GM23338 (cell line): ENCODE measurements around the gene LMAN1L. TPM values are rescaled to one million over a fixed set of nuclear protein-coding genes. Genes with fewer than 3 reads are reported as not detected.

Experiments used
- NANOG ChIP-seq: IDR thresholded peaks from 2 replicates; pipeline ENCODE4 v1.6.1; 2016; ENCODE audit warnings: antibody characterized with exemption, borderline replicate concordance
- POLR2AphosphoS5 ChIP-seq: IDR thresholded peaks from 2 replicates; pipeline ENCODE4 v1.6.1; 2016; ENCODE audit warnings: antibody characterized with exemption, low read depth
- polyA plus RNA-seq: library from polyadenylated mRNA; unstranded; fragments of >200 nt; fragmentation: Nextera tagmentation; extraction: Ambion mirVana; gene quantifications from 2 replicates; pipeline ENCODE4 v1.2.1, GENCODE V29; 2016
- total RNA-seq: library from RNA; depleted of rRNA; stranded (reverse); fragments of >200 nt; shearing (Covaris generic); gene quantifications from 2 replicates; pipeline ENCODE4 v1.2.3, GENCODE V29; 2014
- TF ChIP-seq, protein P1 (sequence below): fragments of 250-450 bp; sonication (Bioruptor Pico); IDR thresholded peaks from 2 replicates; pipeline ENCODE4 v1.5.0; 2020; ENCODE audit warnings: mild to moderate bottlenecking, moderate library complexity
- TF ChIP-seq, protein P2 (sequence below), 2 experiments: fragments of 200-600 bp in 1 of 2; sonication (generic) in 1 of 2; conservative IDR thresholded peaks; 2 replicates each; pipeline versions ENCODE4 v1.5.1 to v1.6.1; 2016 to 2017; ENCODE audit warnings: antibody characterized with exemption in 2 of 2, low read depth in 2 of 2, mild to moderate bottlenecking in 2 of 2, moderate library complexity in 1 of 2
- TF ChIP-seq, protein P3 (sequence below): IDR thresholded peaks from one replicate; pipeline ENCODE4 v1.6.1; 2018; ENCODE audit warnings: antibody characterized with exemption; ENCODE audit not compliant: unreplicated experiment

The LMAN1L gene
- total and polyA plus RNA-seq, 2 experiments from 2014 or later = not detected

DNA sequence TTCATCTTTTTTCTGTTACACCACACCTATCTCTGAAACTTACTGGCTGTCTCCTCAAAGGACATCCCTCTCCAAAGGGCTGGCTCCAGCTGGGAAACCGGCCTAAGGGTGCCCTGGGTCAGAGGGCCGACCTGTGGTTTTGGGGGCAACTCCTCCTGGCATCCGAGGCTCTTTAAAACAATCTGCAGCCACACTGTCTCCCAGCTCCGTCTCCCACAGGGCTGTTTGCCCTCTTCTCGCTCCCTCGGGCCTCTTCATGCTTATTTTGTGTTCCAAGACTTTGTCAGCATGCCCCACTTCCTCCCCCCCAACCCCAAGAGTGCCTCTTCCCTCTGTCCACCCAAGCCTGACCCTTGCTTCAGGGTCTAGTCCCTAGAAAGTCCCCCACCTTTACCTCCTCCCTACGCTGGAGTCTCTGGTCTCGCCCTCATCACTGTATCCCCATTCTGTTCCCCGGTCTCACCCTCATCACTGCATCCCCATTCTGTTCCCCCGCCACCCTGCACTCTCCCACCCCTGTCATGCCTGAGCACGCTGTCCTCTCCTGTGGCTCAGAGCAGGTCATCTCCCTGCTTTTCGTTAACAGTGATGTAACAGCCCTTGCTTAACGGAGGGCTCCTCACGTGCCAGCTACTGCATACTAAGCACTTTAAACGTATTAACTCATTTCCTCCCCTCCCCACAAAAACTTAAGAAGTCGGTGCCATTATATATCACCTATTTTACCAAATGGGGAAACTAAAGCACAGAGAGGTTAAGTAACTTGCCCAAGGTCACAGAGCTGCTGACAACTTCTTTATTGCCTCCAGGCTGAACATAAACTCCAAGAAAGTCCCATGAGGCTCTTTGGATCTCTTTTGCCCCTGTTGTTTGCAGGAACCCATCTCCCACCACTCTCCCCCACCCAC, 31.9 kb upstream of the LMAN1L start (continued):
- TF ChIP-seq, protein P1, sequence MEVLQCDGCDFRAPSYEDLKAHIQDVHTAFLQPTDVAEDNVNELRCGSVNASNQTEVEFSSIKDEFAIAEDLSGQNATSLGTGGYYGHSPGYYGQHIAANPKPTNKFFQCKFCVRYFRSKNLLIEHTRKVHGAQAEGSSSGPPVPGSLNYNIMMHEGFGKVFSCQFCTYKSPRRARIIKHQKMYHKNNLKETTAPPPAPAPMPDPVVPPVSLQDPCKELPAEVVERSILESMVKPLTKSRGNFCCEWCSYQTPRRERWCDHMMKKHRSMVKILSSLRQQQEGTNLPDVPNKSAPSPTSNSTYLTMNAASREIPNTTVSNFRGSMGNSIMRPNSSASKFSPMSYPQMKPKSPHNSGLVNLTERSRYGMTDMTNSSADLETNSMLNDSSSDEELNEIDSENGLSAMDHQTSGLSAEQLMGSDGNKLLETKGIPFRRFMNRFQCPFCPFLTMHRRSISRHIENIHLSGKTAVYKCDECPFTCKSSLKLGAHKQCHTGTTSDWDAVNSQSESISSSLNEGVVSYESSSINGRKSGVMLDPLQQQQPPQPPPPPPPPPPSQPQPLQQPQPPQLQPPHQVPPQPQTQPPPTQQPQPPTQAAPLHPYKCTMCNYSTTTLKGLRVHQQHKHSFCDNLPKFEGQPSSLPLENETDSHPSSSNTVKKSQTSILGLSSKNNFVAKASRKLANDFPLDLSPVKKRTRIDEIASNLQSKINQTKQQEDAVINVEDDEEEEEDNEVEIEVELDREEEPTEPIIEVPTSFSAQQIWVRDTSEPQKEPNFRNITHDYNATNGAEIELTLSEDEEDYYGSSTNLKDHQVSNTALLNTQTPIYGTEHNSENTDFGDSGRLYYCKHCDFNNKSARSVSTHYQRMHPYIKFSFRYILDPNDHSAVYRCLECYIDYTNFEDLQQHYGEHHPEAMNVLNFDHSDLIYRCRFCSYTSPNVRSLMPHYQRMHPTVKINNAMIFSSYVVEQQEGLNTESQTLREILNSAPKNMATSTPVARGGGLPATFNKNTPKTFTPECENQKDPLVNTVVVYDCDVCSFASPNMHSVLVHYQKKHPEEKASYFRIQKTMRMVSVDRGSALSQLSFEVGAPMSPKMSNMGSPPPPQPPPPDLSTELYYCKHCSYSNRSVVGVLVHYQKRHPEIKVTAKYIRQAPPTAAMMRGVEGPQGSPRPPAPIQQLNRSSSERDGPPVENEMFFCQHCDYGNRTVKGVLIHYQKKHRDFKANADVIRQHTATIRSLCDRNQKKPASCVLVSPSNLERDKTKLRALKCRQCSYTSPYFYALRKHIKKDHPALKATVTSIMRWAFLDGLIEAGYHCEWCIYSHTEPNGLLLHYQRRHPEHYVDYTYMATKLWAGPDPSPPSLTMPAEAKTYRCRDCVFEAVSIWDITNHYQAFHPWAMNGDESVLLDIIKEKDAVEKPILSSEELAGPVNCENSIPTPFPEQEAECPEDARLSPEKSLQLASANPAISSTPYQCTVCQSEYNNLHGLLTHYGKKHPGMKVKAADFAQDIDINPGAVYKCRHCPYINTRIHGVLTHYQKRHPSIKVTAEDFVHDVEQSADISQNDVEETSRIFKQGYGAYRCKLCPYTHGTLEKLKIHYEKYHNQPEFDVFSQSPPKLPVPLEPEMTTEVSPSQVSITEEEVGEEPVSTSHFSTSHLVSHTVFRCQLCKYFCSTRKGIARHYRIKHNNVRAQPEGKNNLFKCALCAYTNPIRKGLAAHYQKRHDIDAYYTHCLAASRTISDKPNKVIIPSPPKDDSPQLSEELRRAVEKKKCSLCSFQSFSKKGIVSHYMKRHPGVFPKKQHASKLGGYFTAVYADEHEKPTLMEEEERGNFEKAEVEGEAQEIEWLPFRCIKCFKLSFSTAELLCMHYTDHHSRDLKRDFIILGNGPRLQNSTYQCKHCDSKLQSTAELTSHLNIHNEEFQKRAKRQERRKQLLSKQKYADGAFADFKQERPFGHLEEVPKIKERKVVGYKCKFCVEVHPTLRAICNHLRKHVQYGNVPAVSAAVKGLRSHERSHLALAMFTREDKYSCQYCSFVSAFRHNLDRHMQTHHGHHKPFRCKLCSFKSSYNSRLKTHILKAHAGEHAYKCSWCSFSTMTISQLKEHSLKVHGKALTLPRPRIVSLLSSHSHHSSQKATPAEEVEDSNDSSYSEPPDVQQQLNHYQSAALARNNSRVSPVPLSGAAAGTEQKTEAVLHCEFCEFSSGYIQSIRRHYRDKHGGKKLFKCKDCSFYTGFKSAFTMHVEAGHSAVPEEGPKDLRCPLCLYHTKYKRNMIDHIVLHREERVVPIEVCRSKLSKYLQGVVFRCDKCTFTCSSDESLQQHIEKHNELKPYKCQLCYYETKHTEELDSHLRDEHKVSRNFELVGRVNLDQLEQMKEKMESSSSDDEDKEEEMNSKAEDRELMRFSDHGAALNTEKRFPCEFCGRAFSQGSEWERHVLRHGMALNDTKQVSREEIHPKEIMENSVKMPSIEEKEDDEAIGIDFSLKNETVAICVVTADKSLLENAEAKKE = no peak
- TF ChIP-seq, protein P2, sequence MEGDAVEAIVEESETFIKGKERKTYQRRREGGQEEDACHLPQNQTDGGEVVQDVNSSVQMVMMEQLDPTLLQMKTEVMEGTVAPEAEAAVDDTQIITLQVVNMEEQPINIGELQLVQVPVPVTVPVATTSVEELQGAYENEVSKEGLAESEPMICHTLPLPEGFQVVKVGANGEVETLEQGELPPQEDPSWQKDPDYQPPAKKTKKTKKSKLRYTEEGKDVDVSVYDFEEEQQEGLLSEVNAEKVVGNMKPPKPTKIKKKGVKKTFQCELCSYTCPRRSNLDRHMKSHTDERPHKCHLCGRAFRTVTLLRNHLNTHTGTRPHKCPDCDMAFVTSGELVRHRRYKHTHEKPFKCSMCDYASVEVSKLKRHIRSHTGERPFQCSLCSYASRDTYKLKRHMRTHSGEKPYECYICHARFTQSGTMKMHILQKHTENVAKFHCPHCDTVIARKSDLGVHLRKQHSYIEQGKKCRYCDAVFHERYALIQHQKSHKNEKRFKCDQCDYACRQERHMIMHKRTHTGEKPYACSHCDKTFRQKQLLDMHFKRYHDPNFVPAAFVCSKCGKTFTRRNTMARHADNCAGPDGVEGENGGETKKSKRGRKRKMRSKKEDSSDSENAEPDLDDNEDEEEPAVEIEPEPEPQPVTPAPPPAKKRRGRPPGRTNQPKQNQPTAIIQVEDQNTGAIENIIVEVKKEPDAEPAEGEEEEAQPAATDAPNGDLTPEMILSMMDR (conservative IDR thresholded peaks at IDR 0.05; ENCODE audit: low read depth in 2 of 2) = no peak
- no peak for TF ChIP-seq NANOG
- no peak for TF ChIP-seq POLR2AphosphoS5
- TF ChIP-seq, protein P3, sequence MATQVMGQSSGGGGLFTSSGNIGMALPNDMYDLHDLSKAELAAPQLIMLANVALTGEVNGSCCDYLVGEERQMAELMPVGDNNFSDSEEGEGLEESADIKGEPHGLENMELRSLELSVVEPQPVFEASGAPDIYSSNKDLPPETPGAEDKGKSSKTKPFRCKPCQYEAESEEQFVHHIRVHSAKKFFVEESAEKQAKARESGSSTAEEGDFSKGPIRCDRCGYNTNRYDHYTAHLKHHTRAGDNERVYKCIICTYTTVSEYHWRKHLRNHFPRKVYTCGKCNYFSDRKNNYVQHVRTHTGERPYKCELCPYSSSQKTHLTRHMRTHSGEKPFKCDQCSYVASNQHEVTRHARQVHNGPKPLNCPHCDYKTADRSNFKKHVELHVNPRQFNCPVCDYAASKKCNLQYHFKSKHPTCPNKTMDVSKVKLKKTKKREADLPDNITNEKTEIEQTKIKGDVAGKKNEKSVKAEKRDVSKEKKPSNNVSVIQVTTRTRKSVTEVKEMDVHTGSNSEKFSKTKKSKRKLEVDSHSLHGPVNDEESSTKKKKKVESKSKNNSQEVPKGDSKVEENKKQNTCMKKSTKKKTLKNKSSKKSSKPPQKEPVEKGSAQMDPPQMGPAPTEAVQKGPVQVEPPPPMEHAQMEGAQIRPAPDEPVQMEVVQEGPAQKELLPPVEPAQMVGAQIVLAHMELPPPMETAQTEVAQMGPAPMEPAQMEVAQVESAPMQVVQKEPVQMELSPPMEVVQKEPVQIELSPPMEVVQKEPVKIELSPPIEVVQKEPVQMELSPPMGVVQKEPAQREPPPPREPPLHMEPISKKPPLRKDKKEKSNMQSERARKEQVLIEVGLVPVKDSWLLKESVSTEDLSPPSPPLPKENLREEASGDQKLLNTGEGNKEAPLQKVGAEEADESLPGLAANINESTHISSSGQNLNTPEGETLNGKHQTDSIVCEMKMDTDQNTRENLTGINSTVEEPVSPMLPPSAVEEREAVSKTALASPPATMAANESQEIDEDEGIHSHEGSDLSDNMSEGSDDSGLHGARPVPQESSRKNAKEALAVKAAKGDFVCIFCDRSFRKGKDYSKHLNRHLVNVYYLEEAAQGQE = no peak
